SH-SY5Y (cell line): ENCODE results near the gene CYP4B1.

ENCODE experiments used
- GATA2 ChIP-seq: IDR thresholded peaks from 2 replicates; pipeline ENCODE4 v1.6.1; 2011; ENCODE audit warnings: mild to moderate bottlenecking, low read depth, low read length
- GATA3 ChIP-seq: IDR thresholded peaks from 2 replicates; pipeline ENCODE4 v1.6.1; 2011; ENCODE audit warnings: low read depth, mild to moderate bottlenecking, low read length, moderate library complexity

- TF ChIP-seq GATA3: no peak
- TF ChIP-seq GATA2: no peak
Measured at GRCh38 chr1:46823151-46823550, 24.3 kb downstream of the CYP4B1 start.
